ENCODE measurements around the gene PPIF. TPM values are rescaled to one million over a fixed set of nuclear protein-coding genes. Genes with fewer than 3 reads are reported as not detected.
"Not testable (repeated sequence)": the region's sequence is repeated elsewhere in the genome, so short reads cannot be mapped to it uniquely, and the experiment has no call there.

The PPIF gene
- total RNA-seq, 2 donors from 2014 or later = 63.0 to 87.6 TPM

DNA sequence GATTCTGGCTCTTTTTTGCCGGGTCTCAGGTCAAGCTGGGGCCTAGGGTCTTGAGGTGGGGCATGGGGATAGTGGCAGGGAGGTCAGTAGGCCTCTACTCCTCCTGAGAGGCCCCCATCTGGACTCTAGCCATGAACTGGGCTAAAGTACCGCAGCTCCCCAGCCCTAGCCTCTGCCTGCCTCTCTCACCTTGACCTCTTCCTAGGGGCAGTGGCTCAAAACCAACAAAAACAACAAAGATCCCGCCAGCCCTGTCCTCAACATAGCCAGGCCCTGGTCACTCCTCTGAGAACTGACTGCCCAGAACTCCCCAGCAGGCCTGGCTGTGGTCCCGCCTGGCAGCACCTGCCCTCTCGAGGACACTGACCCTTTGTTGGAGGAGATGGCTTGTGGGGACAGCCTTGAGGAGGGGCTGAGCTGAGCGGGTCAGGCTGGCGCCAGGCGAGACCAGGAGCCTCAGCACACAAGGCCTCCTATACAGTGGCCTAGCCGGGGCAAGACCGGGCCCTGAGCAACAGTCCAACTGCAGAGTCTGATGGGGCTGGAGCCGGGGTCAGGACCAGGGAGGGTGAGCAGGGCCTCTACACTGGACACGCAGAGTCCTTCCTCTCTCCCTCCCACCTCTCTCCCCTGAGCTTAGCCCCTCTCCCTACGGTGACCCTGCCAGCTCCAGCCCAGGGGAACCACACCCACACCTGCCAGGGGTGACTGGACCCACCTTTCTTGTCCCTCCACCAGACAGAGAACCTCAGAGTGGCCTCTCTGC, 11.6 kb upstream of the PPIF start:
- DNase-seq (ENCODE audit: low spot score) = no peak
- Histone ChIP-seq H3K27ac (no peak overlapping the region), H3K9me3 (no peaks in the 10 kb centered on the region), H3K27me3 (no peaks in the 10 kb centered on the region), H3K4me3 (no peak overlapping the region), H3K36me3 (no peaks in the 10 kb centered on the region), H3K4me1 (no peaks in the 10 kb centered on the region)
- TF ChIP-seq, protein P1, sequence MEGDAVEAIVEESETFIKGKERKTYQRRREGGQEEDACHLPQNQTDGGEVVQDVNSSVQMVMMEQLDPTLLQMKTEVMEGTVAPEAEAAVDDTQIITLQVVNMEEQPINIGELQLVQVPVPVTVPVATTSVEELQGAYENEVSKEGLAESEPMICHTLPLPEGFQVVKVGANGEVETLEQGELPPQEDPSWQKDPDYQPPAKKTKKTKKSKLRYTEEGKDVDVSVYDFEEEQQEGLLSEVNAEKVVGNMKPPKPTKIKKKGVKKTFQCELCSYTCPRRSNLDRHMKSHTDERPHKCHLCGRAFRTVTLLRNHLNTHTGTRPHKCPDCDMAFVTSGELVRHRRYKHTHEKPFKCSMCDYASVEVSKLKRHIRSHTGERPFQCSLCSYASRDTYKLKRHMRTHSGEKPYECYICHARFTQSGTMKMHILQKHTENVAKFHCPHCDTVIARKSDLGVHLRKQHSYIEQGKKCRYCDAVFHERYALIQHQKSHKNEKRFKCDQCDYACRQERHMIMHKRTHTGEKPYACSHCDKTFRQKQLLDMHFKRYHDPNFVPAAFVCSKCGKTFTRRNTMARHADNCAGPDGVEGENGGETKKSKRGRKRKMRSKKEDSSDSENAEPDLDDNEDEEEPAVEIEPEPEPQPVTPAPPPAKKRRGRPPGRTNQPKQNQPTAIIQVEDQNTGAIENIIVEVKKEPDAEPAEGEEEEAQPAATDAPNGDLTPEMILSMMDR (IDR thresholded peaks at IDR 0.05) = no peak

DNA sequence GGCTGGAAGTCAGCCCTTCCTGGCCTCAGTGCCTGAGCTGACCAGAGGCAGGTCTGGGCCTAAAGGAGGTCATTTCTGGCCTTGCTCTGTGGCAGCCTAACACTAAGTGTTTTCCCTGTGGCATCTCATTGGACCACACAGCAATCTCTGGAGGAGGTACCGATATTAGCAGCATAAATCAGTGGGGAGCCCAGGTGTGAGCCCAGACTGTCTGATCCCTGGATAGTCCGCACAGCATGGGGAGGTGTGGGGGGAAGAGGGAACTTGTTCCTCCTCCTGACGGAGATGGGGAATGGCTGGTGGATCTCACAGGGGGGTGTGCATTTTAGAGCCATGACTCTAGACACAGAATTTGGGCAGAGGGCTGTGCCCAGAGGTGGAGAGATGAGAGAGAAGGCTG, 11.0 kb upstream of the PPIF start:
- Histone ChIP-seq H3K36me3 (no peaks in the 10 kb centered on the region), H3K27ac (no peak overlapping the region), H3K4me3 (no peak overlapping the region), H3K9me3 (no peaks in the 10 kb centered on the region), H3K27me3 (no peaks in the 10 kb centered on the region), H3K4me1 (no peaks in the 10 kb centered on the region)
- no peak for DNase-seq (ENCODE audit: low spot score)
- TF ChIP-seq, protein P1 (IDR thresholded peaks at IDR 0.05) = no peak

DNA sequence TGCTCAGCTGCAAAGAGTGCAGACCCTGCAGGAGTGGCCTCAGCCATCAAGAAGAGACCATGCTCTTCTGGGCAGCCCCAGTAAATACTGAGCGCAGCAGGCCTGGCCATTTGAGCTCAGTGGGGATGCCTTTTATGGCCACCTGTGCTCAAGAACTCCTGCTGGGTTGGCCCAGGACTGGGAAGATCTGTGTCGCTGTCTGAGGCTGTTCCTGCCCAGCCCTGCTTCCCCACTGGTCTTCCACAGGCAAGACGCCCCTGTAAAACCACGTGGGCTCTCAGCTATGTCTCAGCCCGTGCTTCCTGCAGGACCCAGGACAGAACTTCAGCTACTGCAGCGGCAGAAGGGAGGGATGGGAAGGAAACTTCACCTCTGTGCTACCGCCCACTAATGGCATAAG, 10.5 kb upstream of the PPIF start:
- Histone ChIP-seq H3K4me3 (no peak overlapping the region), H3K27ac (no peak overlapping the region), H3K9me3 (no peaks in the 10 kb centered on the region), H3K4me1 (no peaks in the 10 kb centered on the region), H3K36me3 (no peaks in the 10 kb centered on the region), H3K27me3 (no peaks in the 10 kb centered on the region)
- TF ChIP-seq, protein P1 (IDR thresholded peaks at IDR 0.05) = no peak
- DNase-seq (ENCODE audit: low spot score) = no peak

DNA sequence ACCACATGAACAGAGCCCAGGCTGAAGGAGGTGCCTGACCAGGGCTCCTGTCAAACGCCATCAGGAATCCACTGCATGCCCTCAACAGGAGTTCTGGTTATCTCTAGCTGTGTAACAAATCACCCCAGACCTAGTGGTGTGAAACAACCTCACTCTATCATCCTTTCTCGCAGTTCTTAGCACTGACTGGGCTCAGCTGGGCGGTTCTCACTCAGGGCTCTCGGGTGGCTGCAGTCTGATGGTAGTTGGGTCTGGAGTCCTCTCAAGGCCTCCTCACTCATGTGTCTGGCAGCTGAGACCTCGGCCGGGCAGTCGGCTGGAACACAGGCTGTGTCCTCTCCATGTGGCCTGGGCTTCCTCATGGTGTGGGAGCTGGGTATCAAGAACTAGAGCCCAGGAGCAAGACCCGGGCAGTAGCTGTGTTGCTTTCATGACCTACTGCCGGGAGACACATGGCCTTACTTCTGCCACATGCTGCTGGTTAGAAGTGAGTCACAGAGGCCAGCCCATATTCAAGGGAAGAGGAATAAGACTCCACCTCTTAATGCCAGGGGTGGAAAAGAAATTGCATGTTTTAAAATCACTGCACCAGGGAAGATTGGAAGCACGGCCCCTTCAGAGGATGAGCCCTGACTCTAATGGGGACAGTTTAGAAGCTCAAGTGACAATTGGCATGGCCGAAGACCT, 9.3 kb upstream of the PPIF start:
- H3K9me3 ChIP-seq; H3K4me3 ChIP-seq; DNase-seq (ENCODE audit: low spot score); H3K27ac ChIP-seq; H3K36me3 ChIP-seq; H3K27me3 ChIP-seq; H3K4me1 ChIP-seq: not testable (repeated sequence)

DNA sequence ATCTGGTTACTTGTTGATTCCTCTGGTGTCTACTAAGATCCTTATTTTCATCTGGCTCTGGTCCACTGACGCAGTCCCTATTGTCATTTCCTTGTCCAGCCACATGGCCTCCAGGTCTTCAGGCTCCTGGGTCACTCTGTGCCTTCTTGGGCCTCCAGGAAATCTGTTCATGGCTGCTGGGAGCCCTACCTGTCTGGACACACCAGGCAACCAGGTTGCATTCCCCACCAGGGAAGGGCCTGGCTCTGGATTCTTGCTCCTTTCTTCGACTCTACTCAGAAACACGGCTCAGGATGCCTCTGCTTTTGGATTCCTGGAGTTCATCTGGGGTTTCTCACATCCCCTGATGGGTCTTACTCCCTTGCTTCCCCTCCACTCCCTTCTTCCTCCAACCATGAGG, 8.0 kb upstream of the PPIF start:
- no peak for DNase-seq (ENCODE audit: low spot score)
- Histone ChIP-seq H3K27ac (no peak overlapping the region), H3K36me3 (no peaks in the 10 kb centered on the region), H3K27me3 (no peaks in the 10 kb centered on the region), H3K9me3 (no peaks in the 10 kb centered on the region), H3K4me3 (no peak overlapping the region), H3K4me1 (peaks cover 0 to 3% of the 10 kb centered on the region in 2 donors)
- TF ChIP-seq, protein P1 (IDR thresholded peaks at IDR 0.05) = no peak

DNA sequence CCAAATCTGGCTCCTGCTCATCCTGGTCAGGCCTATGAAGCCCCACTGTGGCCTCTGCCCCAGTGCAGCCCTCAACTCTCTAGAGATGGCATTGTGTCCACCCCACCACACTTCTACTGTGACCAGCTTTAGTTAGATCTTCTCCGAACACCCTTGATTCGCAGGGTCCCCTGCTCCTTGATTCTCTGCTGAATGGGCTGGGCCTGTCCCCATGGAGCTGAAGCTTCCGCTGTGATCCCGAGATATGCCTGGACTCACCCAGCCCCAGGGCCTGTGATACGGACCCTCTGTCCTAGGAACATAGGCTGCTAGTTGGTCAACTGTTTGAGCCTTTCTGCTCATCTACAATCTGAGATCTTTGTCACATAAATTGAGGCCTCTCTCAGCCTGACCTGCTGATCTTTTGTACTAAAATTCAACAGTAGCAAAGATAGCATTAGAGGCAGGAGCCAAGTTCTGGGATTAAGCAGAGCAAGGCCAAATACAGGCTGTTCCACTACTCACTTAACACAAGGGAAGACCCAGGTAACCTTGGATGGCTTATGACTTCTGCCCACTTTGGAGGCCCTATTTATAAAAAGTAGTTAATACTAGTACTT, 6.5 kb upstream of the PPIF start:
- Histone ChIP-seq H3K4me1 (peaks cover 0 to 3% of the 10 kb centered on the region in 2 donors), H3K27me3 (no peaks in the 10 kb centered on the region), H3K36me3 (no peaks in the 10 kb centered on the region), H3K9me3 (no peaks in the 10 kb centered on the region), H3K4me3 (no peak overlapping the region), H3K27ac (peak overlapping the region; percentile 2 to 13)
- TF ChIP-seq, protein P1 (IDR thresholded peaks at IDR 0.05) = no peak
- no peak for DNase-seq (ENCODE audit: low spot score)
